ENCODE measurements around the gene ZNF581. TPM values are rescaled to one million over a fixed set of nuclear protein-coding genes. Genes with fewer than 3 reads are reported as not detected.

Gene ZNF581
- total and polyA plus RNA-seq, 4 donors = 2.1 to 7.3 (median 5.2) TPM

- H3K9ac ChIP-seq (ENCODE audit: low read depth in 1 of 2, low read length in 2 of 2) = no peak overlapping the region
- 85% methylated on average over 4 of the region's 4 CpGs for WGBS
- peaks cover 16 to 60% (median 41%) of the 10 kb centered on the region in 4 donors for H3K4me1 ChIP-seq (ENCODE audit: control insufficient read depth in 4 of 4, insufficient read depth in 4 of 4, low read length in 3 of 4)
- H3K4me3 ChIP-seq (ENCODE audit: low read depth in 1 of 3, low read length in 3 of 3) = no peak overlapping the region
- H3K27ac ChIP-seq (ENCODE audit: low read depth in 1 of 2, low read length in 2 of 2) = no peak overlapping the region
- no peak for TF ChIP-seq YY1 (IDR thresholded peaks at IDR 0.05)
- no peaks in the 10 kb centered on the region for H3K36me3 ChIP-seq (ENCODE audit: control insufficient read depth in 4 of 4, insufficient read depth in 3 of 4, low read depth in 1 of 4, low read length in 3 of 4)
- no peaks in the 10 kb centered on the region for H3K9me3 ChIP-seq (ENCODE audit: control insufficient read depth in 4 of 4, low read length in 3 of 4)
- no peak for DNase-seq (ENCODE audit: low spot score)
- H3K27me3 ChIP-seq (ENCODE audit: control insufficient read depth in 4 of 4, insufficient read depth in 4 of 4, low read length in 3 of 4) = no peaks in the 10 kb centered on the region
These were observed 6.7 kb upstream of the ZNF581 start for GRCh38 chr19:55636723-55637122.

DNA sequence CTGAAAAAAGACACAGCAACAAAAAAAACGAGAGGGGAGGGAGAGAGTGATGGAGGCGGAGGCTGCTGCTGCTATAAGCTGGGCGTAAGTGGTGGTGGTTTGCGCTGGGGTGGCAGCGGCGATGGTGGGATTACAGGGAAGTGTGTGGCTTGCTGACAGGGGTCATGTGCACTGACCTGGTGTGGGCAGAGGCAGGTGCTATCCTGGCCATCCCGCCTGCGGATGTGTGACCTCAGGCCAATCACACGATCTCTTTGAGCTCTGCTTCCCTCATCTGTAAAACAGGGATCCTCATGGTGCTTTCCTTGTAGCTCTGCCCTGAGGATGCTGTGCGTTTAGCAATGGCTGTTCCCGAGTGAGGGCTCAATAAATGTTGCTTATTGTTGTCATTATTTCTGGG, 5.9 kb upstream of the ZNF581 start:
- H3K27me3 ChIP-seq (ENCODE audit: control insufficient read depth in 4 of 4, insufficient read depth in 4 of 4, low read length in 3 of 4) = no peaks in the 10 kb centered on the region
- no peaks in the 10 kb centered on the region for H3K36me3 ChIP-seq (ENCODE audit: control insufficient read depth in 4 of 4, insufficient read depth in 3 of 4, low read depth in 1 of 4, low read length in 3 of 4)
- WGBS = 85% methylated on average over 11 of the region's 11 CpGs
- no peak for DNase-seq (ENCODE audit: low spot score)
- TF ChIP-seq GABPA (IDR thresholded peaks at IDR 0.05 in 1 of 2, conservative IDR thresholded peaks at IDR 0.05 in 1 of 2) (no peak), TAF1 (conservative IDR thresholded peaks at IDR 0.05) (no peak), HNF4G (IDR thresholded peaks at IDR 0.05) (no peak), SP1 (IDR thresholded peaks at IDR 0.05) (no peak), REST (IDR thresholded peaks at IDR 0.05) (no peak), ZBTB33 (IDR thresholded peaks at IDR 0.05) (no peak), FOXA1 (IDR thresholded peaks at IDR 0.05) (no peak), HNF4A (conservative IDR thresholded peaks at IDR 0.05) (no peak), RAD21 (IDR thresholded peaks at IDR 0.05) (no peak), FOXA2 (IDR thresholded peaks at IDR 0.05) (no peak), JUND (IDR thresholded peaks at IDR 0.05) (no peak), RXRA (IDR thresholded peaks at IDR 0.05) (no peak), YY1 (IDR thresholded peaks at IDR 0.05) (no peak), NR2F2 (IDR thresholded peaks at IDR 0.05) (no peak), EGR1 (IDR thresholded peaks at IDR 0.05; ENCODE audit: low read depth in 2 of 2) (no peak)
- TF ChIP-seq, protein P1, sequence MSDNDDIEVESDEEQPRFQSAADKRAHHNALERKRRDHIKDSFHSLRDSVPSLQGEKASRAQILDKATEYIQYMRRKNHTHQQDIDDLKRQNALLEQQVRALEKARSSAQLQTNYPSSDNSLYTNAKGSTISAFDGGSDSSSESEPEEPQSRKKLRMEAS (IDR thresholded peaks at IDR 0.05) = no peak
- TF ChIP-seq, protein P2, sequence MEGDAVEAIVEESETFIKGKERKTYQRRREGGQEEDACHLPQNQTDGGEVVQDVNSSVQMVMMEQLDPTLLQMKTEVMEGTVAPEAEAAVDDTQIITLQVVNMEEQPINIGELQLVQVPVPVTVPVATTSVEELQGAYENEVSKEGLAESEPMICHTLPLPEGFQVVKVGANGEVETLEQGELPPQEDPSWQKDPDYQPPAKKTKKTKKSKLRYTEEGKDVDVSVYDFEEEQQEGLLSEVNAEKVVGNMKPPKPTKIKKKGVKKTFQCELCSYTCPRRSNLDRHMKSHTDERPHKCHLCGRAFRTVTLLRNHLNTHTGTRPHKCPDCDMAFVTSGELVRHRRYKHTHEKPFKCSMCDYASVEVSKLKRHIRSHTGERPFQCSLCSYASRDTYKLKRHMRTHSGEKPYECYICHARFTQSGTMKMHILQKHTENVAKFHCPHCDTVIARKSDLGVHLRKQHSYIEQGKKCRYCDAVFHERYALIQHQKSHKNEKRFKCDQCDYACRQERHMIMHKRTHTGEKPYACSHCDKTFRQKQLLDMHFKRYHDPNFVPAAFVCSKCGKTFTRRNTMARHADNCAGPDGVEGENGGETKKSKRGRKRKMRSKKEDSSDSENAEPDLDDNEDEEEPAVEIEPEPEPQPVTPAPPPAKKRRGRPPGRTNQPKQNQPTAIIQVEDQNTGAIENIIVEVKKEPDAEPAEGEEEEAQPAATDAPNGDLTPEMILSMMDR (IDR thresholded peaks at IDR 0.05; ENCODE audit: low read depth, low read length, missing input control) = no peak
- TF ChIP-seq, protein P3, sequence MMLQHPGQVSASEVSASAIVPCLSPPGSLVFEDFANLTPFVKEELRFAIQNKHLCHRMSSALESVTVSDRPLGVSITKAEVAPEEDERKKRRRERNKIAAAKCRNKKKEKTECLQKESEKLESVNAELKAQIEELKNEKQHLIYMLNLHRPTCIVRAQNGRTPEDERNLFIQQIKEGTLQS (IDR thresholded peaks at IDR 0.05) = no peak
- no peak overlapping the region for H3K9ac ChIP-seq (ENCODE audit: low read depth in 1 of 2, low read length in 2 of 2)
- no peak overlapping the region for H3K27ac ChIP-seq (ENCODE audit: low read depth in 1 of 2, low read length in 2 of 2)
- peaks cover 19 to 67% (median 47%) of the 10 kb centered on the region in 4 donors for H3K4me1 ChIP-seq (ENCODE audit: control insufficient read depth in 4 of 4, insufficient read depth in 4 of 4, low read length in 3 of 4)
- no peak overlapping the region for H3K4me3 ChIP-seq (ENCODE audit: low read depth in 1 of 3, low read length in 3 of 3)
- H3K9me3 ChIP-seq (ENCODE audit: control insufficient read depth in 4 of 4, low read length in 3 of 4) = no peaks in the 10 kb centered on the region

All from liver (tissue), 9 donors.